SJSA1 (cell line): ENCODE data around the gene ZNF135. TPM values are rescaled to one million over a fixed set of nuclear protein-coding genes. Genes with fewer than 3 reads are reported as not detected.

Source experiments
- DNase-seq, 2 experiments: peaks; one replicate each; pipeline ENCODE4 v3.0.0-alpha.2; 2015 to 2020; ENCODE audit warnings: low spot score in 2 of 2, low read depth in 1 of 2
- H3K27ac ChIP-seq: fragments of 250-450 bp; sonication (Bioruptor Pico); 2 replicates; pipeline ENCODE4 v1.5.1; 2020; ENCODE audit warnings: mild to moderate bottlenecking, moderate library complexity
- H3K27me3 ChIP-seq: fragments of 250-450 bp; sonication (Bioruptor Pico); replicated peaks from 2 replicates; pipeline ENCODE4 v1.5.1; 2020; ENCODE audit warnings: mild to moderate bottlenecking, moderate library complexity
- H3K36me3 ChIP-seq: fragments of 250-450 bp; sonication (Bioruptor Pico); 2 replicates; pipeline ENCODE4 v1.5.1; 2020; ENCODE audit warnings: mild to moderate bottlenecking
- H3K4me1 ChIP-seq: fragments of 250-450 bp; sonication (Bioruptor Pico); replicated peaks from 2 replicates; pipeline ENCODE4 v1.6.1; 2021; ENCODE audit warnings: mild to moderate bottlenecking
- H3K4me3 ChIP-seq: fragments of 250-450 bp; sonication (Bioruptor Pico); 2 replicates; pipeline ENCODE4 v1.5.1; 2020; ENCODE audit warnings: mild to moderate bottlenecking
- H3K9me3 ChIP-seq: fragments of 250-450 bp; sonication (Bioruptor Pico); replicated peaks from 2 replicates; pipeline ENCODE4 v1.5.1; 2020; ENCODE audit warnings: mild to moderate bottlenecking
- total RNA-seq: library from RNA; depleted of rRNA; stranded (reverse); fragments of >200 nt; shearing (Covaris generic); gene quantifications from 2 replicates; pipeline ENCODE4 v1.2.3, GENCODE V29; 2014

ZNF135 gene
- total RNA-seq, 1 experiment from 2014 or later, result not detected

DNA sequence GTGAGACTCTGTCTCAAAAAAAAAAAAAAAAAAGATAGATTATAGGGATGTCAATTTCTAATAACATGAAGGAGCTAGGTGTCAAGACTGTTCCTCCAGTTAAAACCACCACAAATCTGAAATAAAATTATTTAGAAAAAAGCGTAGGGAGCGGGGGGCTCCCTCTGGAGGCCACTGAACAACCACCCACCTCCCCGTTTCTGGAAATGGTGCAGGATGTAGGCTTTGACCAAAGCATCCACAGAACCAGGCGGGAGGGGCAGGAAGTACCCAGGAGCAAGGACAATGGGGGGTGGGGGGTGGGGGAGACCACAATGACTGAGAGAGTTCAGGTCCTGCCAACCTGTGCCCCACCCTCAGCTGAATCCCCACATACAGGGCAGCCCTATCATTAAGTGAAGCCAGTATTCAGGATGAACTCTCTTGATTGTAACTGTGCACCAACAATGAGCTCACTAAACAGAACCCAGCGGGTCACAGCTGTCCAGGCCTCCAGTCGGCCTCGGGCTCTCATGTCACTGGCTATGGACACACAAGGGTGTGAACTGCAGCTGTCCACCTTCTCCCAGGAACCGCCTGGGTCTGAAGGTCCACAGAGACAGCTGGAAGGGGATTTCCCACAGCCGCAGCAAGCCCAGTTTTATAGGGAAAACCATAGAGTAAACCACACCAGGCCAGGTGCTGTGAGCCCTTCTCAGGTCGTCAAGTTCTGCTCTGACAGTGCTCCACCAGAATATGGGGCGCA, 32.3 kb downstream of the ZNF135 start:
- DNase-seq, result no peak
- H3K36me3 ChIP-seq, result no peaks in the 10 kb centered on the region
- no peaks in the 10 kb centered on the region for H3K27me3 ChIP-seq
- no peaks in the 10 kb centered on the region for H3K4me1 ChIP-seq
- peaks cover 26% of the 10 kb centered on the region for H3K9me3 ChIP-seq
- no peak overlapping the region for H3K4me3 ChIP-seq
- no peak overlapping the region for H3K27ac ChIP-seq

DNA sequence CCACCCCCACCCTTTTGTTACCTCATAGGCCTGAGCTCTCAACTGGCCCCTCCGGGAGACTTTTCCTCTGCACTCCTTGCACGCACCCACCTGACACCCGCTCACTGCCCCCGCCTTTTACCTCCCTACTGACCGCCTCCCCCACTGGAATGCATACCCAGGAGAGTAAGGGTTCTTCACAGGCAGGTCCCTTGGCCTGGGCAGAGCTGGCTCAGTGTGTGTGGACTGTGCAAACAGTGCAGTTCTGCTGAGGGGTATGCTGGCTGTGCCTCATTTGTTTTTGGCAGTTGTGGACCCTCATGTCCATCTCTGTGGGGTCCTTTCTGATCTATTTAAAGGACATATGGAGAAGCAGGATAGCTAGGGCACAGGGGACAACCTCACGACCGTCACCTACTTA, 34.0 kb downstream of the ZNF135 start:
- Histone ChIP-seq H3K4me1 (no peaks in the 10 kb centered on the region), H3K27me3 (no peaks in the 10 kb centered on the region), H3K27ac (no peak overlapping the region), H3K9me3 (peaks cover 22% of the 10 kb centered on the region), H3K36me3 (no peaks in the 10 kb centered on the region), H3K4me3 (no peak overlapping the region)
- DNase-seq, result no peak

DNA sequence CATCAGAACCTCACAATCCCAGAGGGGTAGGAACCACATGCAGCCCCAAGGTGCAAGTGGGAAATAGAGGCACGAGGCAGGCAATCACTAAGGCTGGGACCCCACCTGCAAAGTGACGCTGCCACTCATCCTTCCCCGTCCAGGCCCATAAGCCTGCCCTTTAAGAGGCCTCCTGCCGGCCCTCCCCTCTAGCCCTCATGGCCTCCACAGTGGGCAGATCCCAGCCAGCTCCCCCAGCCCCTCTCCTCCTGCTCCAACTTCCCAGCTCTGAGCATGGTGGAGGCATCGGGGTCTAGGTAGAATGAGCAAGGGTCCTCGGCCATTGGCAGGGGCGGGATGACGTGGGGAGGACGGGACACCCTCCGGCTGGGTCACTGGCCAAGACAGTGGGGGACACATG, 36.2 kb downstream of the ZNF135 start:
- H3K36me3 ChIP-seq, result no peaks in the 10 kb centered on the region
- H3K4me3 ChIP-seq, result no peak overlapping the region
- no peaks in the 10 kb centered on the region for H3K27me3 ChIP-seq
- H3K4me1 ChIP-seq, result no peaks in the 10 kb centered on the region
- H3K9me3 ChIP-seq, result peaks cover 14% of the 10 kb centered on the region
- DNase-seq, result no peak
- H3K27ac ChIP-seq, result no peak overlapping the region

DNA sequence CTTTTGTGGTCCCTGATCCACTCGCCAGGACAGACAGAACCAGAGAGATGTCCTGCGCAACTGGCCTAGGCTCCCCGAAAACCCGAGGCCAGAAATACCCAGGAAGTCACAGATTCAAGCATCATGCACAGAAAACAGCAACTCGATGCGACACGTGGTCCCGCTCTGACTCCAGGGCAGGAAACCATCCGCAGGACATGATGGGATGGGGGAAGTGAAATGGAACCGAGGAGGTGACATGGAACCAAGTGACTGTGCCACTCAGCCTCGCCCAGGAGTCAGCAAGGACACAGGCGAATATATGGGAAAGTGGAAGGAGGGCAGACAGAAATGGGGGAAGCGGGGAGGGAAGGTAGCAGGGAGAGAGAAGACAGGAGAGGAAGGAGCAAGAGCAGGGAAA, 37.8 kb downstream of the ZNF135 start:
- Histone ChIP-seq H3K27ac (no peak overlapping the region), H3K4me3 (no peak overlapping the region)

DNA sequence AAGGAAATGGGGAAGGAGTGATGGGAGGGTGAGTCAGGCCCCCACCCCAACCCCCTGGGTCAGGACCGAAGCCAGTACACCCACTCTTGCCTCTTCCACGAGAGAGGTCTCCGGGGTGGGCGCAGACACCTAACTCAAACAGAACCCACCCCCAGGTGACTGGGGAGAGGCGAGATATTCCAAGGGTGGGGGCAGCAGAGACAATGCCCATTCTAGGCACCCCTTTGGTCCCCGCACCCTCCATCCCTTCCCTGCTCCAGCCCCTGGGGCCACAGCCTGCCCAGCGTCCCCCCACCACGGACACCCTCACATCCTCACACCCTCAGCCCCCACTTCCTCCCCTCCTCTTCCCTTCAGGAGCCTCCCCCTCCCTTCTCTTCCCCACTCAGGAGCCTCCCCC, 38.3 kb downstream of the ZNF135 start:
- H3K27me3 ChIP-seq, result no peaks in the 10 kb centered on the region
- no peaks in the 10 kb centered on the region for H3K36me3 ChIP-seq
- no peak for DNase-seq
- peaks cover 14% of the 10 kb centered on the region for H3K9me3 ChIP-seq
- H3K4me1 ChIP-seq, result no peaks in the 10 kb centered on the region
- no peak overlapping the region for H3K27ac ChIP-seq
- no peak overlapping the region for H3K4me3 ChIP-seq

More for the DNA sequence above, 37.8 kb downstream of the ZNF135 start:
- H3K4me1 ChIP-seq, result no peaks in the 10 kb centered on the region
- H3K36me3 ChIP-seq, result no peaks in the 10 kb centered on the region
- no peak for DNase-seq
- H3K9me3 ChIP-seq, result peaks cover 14% of the 10 kb centered on the region
- no peaks in the 10 kb centered on the region for H3K27me3 ChIP-seq

DNA sequence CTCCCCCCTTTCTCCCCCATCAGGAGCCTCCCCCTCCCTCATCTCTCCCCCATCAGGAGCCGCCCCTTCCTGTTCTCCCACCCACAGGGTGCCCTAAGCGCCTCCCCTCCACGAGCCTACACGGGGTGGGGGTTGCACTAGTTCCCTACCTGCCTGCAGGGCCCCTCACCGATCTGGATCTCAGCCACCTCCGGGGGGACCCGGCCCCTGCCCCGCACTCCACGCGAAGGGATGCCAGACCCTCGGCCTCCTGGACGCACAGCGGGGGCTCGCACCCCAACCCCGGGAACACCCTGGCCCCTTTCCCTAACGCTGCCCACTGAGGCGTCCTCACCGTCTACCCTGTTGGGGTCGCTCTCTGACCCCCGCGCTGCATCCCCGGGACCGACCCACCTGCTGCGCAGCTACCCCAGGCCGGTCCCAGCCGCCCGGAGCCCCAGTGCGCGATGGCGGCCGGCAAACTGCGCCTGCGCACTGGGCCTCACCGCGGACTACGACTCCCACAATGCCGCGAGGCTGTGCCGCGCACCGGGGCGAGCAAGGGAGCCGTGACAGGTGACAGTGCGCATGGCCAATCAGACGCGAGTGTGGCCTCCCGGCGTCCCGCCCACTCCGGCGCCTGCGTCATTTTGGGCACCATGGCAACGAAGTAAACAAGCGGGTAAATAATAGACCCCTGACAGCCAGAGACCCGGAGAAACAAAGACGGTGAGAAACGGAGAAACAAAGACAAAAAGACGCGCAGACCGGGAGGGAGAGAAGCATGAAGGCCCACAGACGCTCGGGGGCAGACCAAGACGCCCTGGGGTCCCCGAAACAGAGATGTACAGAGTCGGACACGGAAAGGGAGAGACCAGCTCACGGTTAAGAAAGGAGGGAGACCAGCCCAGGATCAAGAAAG, 38.9 kb downstream of the ZNF135 start, which contains the start of gene ZSCAN18:
TSS of gene ZSCAN18 (minus strand) at position 451 of the 901 bp plus-strand sequence. CDS start 7,964 bp downstream, outside the sequence.
- H3K27ac ChIP-seq, result no peak within 1 kb of the TSS
- peaks cover 16% of the 10 kb centered on the region for H3K9me3 ChIP-seq
- no peaks in the 10 kb centered on the region for H3K27me3 ChIP-seq
- peak within 1 kb of the TSS; percentile 12; the same call in 1 of the 2 replicates for H3K4me3 ChIP-seq
- no peak for DNase-seq
- H3K36me3 ChIP-seq, result no peaks in the 10 kb centered on the region
- no peaks in the 10 kb centered on the region for H3K4me1 ChIP-seq

DNA sequence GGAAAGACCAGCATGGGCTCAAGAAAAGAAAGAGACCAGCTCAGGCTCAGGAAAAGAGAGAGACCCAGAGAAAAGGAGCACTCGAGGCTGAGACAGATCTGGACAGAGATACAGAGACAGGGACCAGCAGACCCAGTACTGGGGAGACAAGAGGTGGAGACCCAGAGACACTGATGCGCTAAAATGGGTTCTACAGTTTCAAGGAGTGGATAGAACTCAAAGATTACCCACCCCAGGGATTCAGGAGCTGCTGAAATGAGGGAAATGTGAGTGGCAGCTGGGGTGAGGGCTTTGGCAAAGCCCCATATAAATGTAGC, 39.6 kb downstream of the ZNF135 start:
- Histone ChIP-seq H3K36me3 (no peaks in the 10 kb centered on the region), H3K27me3 (no peaks in the 10 kb centered on the region), H3K4me1 (no peaks in the 10 kb centered on the region), H3K27ac (no peak overlapping the region), H3K4me3 (no peak overlapping the region), H3K9me3 (peaks cover 19% of the 10 kb centered on the region)
- no peak for DNase-seq

DNA sequence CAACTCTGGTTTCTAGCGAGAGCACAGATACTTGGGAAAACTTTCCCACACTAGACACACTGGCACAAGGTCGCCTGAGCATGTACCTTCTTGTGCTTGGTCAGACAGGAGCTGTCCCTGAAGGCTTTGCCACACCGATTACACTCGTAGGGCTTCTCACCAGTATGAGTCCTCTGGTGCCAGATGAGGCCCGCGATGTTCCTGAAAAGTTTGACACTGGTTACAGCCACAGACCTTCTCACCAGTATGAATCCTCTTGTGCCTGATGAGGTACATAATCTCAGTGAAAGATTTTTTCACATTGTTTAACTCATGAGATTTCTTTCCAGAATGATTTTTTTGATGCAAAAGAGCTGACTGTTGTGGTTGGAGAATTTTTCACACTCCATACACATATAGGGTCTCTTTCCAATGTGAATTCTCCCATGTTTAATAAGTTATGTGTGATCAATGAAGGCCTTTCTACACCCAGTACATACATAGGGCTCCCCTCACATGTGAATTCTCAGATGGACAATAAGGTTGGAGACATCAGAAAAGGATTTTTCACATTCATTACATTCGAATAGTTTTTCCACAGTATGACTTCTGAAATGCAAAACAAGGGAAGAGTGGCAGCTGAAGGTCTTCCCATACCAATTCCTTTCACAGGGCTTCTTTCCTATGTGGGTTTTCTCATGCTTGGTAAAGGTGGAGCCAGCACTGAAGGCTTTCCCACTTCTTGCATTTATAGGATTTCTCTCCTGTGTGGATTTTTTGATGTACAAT, 48.9 kb downstream of the ZNF135 start:
- no peak for DNase-seq
- Histone ChIP-seq H3K27ac (no peak overlapping the region), H3K4me3 (no peak overlapping the region), H3K27me3 (no peaks in the 10 kb centered on the region), H3K9me3 (peaks cover 39% of the 10 kb centered on the region), H3K36me3 (no peaks in the 10 kb centered on the region), H3K4me1 (no peaks in the 10 kb centered on the region)

DNA sequence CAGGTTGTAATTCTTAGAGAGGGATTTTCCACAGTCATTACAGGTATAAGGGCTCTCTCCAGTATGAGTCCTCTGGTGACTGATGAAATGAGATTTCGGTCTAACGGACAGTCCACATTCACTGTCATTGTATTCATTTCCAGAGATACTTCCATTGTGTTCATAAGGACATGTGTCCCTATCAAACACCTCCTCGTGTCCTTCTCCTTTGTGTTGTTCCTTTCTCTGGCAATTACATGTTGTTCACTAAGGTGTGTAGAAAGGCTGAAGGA, 49.4 kb downstream of the ZNF135 start:
- Histone ChIP-seq H3K9me3 (peaks cover 34% of the 10 kb centered on the region), H3K36me3 (no peaks in the 10 kb centered on the region), H3K27ac (no peak overlapping the region), H3K27me3 (no peaks in the 10 kb centered on the region), H3K4me3 (no peak overlapping the region), H3K4me1 (no peaks in the 10 kb centered on the region)
- no peak for DNase-seq

DNA sequence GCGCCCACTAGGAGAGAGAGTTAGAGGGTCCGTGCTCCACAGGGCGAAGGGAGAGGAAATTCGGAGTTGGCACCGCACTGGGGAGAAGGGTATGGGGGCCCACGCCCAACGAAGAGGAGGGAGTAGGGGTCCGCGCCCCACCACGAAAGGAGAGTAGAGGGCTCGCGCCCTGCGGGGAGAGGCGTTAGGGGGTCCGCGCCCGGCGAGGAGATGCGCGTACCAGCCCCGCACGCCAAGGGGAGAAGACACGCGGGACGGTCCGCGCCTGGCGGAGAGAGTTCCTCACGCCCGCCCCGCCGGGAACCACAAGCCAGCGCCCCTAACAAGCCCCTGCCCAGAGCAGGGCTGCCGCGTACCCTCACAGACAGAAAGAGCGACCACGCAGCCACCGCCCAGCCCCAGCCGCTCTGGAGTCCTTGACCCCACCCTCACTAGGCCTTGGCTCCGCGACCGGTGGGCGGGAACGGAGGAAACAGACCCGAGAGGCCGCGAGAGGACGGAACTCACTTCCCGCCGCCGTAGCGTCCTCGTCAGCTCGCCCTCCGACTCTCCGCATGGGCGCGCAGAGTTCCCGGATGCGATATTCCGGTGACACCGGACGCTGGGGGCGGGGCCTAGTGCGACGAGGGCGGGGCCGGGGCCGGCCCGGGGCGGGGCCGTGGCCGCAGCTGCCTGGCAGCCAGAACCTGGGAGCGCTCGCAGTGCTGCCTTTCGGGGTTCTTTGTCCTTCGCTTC, 58.9 kb downstream of the ZNF135 start:
- H3K9me3 ChIP-seq, result peaks cover 36% of the 10 kb centered on the region

DNA sequence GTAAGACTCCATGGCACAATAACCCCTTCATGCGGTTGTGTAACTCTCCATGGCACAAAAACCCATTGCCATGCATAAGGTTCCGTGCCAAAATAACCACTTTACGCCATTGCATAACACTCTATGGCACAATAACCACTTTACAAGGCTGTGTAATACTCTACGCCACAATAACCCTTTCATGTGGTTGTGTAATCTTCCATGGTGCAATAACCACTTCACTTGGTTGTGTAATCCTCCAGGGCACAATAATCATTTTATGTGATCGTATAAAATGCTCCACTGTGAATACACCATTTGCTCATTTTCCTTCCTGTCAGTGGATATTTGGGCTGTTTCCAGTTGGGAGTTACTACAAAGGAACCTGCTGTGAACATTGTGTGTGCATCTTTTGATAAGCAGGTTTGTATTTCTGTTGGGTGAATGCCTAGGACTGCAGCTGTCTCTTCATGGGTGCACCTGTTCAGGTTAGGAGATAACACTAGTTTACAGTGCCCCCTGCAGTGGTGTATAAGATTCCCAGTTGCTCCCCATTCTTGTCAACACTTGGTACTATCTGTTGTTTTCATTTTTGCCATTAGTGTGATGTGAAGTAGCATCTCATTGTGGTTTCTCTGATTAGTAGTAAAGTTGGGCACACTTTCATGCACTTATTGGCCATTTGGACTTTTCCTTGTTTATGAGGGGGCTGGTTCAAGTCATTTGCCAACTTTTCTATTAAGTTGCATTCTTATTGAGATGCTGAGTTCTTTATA, 60.1 kb downstream of the ZNF135 start:
- no peaks in the 10 kb centered on the region for H3K27me3 ChIP-seq
- H3K4me3 ChIP-seq, result no peak overlapping the region
- DNase-seq, result no peak
- H3K27ac ChIP-seq, result no peak overlapping the region
- H3K9me3 ChIP-seq, result peaks cover 42% of the 10 kb centered on the region
- no peaks in the 10 kb centered on the region for H3K4me1 ChIP-seq
- H3K36me3 ChIP-seq, result no peaks in the 10 kb centered on the region

More for the DNA sequence above, 58.9 kb downstream of the ZNF135 start:
- Histone ChIP-seq H3K4me3 (no peak overlapping the region), H3K27ac (no peak overlapping the region), H3K36me3 (no peaks in the 10 kb centered on the region), H3K4me1 (no peaks in the 10 kb centered on the region), H3K27me3 (no peaks in the 10 kb centered on the region)
- no peak for DNase-seq
